ENCODE results near the gene DDX10.

The DDX10 gene

GRCh38 chr11:108938604-108939003, 273.7 kb downstream of the DDX10 start:
- DNase-seq (ENCODE audit: low read depth in 3 of 3) = no peak

DNA sequence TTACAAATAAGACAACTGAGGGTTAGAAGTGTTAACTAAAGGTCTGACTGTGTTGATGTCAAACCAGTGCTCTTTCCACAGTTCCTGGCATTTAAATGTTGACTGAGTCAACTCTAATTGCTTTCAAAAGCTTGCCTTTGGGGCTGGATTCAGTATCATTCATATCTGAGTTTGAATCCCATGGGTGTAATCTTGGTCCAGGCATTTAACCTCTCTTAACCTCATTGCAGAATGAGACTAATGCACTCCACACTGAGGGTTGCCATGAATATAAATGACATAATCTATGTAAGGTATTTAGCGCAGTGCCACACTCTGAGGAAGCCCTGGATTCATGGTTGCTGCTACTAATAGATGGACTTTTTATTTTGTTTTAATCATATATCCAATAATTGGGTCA, 274.3 kb downstream of the DDX10 start:
- no peak for DNase-seq (ENCODE audit: low read depth in 3 of 3)

DNA sequence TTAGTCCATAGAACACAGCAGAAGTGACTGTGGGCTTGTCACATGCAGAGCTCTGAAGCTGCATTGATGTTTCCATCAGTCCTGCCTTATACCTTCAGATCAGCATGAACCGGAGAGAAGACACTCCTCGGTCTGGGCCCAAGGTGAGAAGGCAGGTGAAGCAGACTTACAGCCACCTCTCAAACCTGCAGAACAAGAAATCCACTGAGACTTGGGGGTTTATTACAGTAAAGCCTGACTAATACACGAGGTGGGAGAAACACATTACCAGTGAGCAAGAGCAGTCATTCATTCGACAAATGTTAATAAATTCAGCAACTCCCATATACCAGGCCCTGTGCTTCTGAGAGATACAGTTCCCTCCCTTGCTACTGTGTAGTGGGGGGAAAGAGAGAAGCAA, 279.0 kb downstream of the DDX10 start:
- no peak for DNase-seq (ENCODE audit: low read depth in 3 of 3)

DNA sequence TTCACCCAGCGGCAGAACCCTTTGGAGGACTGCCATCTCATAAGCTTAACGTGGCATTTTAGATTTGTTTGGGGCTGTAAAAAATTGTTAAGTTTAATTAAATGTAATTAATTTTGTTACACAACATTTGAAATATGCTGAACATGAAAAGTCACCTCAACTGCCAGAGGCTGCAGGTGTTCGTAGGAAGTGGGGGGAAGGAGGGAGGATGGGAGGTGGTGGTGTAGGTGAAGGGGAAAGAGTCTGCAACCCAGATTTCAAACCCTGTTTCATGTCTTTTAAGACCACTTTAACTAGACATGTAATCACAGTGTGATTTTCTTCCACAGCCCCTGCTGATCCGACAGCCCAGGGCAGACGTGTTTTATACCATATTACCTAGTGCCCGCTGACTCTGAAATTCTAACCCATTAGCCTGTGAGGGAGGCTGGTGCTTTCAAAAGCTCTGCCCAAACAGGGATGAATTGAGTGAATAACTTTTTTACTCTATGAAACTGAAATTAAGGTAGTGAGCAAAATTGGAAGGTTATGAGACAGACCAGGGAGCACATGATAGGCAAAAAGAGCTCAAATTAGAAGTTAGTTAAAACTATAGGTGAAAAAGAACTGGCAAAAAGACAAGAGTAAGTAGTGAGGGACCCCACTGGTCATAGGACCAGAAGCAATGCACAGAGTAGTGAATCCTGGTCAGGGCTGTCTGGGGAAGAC, 279.8 kb downstream of the DDX10 start:
- no peak for DNase-seq (ENCODE audit: low read depth in 3 of 3)

GRCh38 chr11:108945341-108945740, 280.5 kb downstream of the DDX10 start:
- DNase-seq (ENCODE audit: low read depth in 3 of 3) = no peak

DNA sequence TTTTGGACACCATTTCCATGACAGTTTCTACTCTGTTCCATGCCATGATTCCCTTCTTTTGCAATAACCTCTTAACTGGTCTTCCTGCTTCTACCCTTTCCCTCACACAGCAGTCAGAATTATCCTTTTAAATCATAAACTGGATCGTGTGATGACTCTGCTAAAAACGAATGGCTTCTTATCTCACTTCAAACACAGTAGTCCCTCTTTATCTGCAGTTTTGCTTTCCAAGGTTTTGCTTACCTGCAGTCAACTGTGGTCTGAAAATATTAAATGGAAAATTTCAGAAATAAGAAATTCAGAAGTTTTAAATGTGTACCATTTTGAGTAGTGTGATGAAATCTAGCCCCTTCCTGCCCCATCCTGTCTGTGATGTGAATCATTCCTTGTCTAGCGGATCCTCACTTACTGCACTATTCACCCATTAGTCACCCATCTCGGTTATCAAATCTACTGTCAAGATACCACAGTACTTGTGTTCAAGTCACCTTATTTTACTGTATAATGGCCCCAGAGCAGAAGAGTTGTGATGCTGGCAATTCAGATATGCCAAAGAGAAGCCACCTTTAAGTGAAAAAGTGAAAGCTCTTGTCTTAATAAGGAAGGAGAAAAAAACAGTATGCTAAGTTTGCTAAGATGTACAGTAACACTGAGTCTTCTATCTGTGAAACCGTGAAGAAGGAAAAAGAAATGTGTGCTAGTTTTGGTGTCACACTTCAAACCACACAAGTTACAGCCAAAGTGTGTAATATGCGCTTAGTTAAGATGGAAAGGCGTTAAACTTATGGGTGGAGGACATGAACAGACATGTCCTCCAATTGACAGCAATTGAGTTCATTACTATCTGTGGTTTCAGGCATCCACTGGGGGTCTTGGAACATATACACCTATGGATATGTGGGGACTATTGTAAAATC, 283.0 kb downstream of the DDX10 start:
- no peak for DNase-seq (ENCODE audit: low read depth in 3 of 3)

DNA sequence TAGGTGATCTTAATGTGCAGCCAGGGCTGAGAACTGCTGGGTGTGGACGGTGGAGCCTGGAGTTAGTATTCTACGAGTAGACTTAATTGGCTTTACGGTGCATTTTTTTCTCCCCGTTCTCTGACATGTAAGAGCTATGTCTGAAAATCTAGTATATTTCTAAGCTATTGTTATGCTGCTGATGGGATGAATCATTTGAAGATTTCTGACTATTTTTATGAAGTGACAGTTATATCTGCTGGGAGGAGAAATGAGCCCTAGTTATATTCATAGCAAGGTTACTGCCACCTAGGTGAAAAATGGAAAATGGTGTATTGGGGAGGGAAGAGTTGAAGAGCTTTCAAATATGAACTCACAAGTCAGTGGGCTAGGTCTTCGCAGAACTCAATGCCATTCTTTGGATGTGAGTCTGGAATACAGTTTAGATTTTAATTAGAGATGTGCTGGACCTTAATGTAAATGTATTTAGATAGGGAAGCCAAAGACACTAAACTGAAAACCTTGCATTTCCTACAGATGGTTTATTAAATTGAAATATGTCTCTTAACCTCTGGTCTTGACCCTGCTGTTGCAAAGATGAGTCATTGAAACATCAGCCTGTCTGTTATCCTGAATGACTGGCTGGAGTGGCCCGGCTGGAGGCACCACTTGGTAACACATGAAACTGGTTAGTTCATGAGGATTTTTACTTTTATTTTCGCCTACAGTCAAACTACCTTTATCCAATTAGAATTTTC, 293.7 kb downstream of the DDX10 start:
- no peak for DNase-seq (ENCODE audit: low read depth in 3 of 3)

GRCh38 chr11:108959105-108959761, 294.4 kb downstream of the DDX10 start:
- no peak for DNase-seq (ENCODE audit: low read depth in 3 of 3)

DNA sequence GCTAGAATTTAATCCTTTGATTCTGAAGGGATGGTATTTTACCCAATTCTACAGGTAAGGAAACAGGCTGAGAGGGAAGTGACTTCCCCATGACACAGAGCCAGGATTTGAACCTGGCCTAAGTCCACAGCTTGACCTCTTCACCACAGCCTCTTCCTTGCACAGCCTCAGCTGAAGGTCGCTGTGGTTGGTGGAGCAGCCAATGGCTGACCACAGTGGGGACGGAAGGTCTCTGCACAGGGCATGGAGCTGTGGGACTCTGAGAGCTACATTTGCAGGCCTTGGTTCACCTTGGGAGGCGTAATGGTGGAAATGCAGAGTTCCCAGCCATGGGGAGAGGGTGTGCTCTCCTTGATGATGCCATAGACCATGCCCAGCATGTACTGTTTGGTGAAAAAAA, 295.0 kb downstream of the DDX10 start:
- no peak for DNase-seq (ENCODE audit: low read depth in 3 of 3)

DNA sequence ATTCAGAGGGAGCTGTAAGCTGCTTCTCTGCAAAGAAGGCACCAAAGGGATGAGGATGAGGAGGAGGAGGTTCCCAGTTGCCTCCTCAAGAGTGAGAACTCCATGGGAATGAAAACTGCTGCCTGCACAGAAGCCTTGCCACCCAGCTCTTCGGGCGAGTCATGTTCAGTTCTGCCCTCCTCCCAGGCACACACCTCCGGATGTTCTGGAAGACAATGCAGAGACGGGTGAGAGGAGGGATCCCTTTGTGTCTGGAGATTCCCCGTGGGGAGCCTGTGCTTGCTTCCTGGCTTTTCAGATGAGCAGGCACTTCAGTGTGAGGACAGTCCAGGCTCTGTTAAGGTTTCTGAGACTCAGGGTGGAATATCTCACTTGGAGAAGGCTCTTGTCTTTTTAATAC, 295.6 kb downstream of the DDX10 start:
- no peak for DNase-seq (ENCODE audit: low read depth in 3 of 3)

DNA sequence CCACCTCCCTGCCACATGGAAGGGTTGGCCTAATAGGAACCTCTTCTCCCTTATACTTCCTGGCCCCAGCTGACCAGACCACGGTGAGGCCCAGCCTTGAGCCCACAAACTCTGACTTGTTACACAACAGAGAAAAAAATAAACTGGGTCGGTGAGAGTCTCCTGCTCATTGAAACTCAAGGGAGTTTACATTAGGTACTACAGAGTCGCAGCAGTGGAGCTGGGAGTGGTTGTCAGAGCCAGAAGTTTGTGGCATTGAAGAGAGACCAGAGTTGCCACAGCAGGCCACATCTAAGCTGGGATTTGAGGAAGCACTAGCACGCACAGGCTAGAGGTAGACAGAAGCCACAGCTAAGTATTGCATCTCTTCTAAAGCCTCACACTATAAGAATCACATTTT, 296.2 kb downstream of the DDX10 start:
- DNase-seq (ENCODE audit: low read depth in 3 of 3) = no peak

GRCh38 chr11:108963118-108963517, 298.2 kb downstream of the DDX10 start:
- DNase-seq (ENCODE audit: low read depth in 3 of 3) = no peak

- DNase-seq (ENCODE audit: low read depth in 3 of 3) = no peak
These were observed 300.6 kb downstream of the DDX10 start for GRCh38 chr11:108965306-108966001.

- no peak for DNase-seq (ENCODE audit: low read depth in 3 of 3)
These were observed 301.3 kb downstream of the DDX10 start for GRCh38 chr11:108966206-108966605.

- DNase-seq (ENCODE audit: low read depth in 3 of 3) = no peak
These were observed 302.1 kb downstream of the DDX10 start for GRCh38 chr11:108966978-108967377.

GRCh38 chr11:108967571-108967970, 302.7 kb downstream of the DDX10 start:
- DNase-seq (ENCODE audit: low read depth in 3 of 3) = no peak

DNA sequence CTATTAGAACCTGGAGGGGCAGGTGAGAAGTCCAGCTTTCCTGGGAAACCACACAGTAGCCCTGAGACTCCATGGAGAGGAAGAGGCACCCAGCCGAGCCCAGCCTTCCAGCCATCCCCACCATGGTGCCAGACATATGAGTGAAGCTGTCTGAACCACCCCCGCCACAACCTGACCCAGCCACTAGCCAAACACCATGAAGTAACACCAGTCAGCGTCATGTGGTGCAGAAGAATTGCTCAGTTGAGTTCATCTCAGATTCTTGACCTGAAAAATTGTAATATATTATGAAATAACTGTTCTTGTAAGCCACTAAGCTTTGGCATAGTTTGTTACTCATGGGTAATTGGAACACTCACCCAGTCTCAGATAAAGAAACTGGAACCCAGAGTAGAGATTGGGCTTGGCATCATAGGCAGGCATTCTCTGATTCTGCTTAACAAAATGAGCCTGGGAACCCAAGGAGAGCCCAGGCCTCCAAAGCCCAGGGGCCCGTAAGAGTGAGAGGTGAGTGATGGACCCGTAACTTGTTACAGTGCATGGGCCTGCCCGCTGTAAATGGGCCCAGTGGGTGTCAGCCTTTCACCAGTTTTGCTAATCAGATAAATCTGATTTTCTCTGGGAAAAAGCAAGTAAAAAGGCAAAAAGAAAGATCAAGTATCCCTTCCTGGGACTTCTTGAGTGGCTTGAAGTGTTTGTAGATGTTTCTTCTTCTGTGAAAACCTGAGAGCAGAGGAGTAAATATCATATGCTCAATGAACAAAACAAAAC, 305.5 kb downstream of the DDX10 start:
- no peak for DNase-seq (ENCODE audit: low read depth in 3 of 3)

GRCh38 chr11:108973402-108974162, 308.7 kb downstream of the DDX10 start:
- DNase-seq (ENCODE audit: low read depth in 3 of 3) = no peak

- DNase-seq (ENCODE audit: low read depth in 3 of 3) = no peak
These were observed 310.2 kb downstream of the DDX10 start for GRCh38 chr11:108975026-108975425.

DNA sequence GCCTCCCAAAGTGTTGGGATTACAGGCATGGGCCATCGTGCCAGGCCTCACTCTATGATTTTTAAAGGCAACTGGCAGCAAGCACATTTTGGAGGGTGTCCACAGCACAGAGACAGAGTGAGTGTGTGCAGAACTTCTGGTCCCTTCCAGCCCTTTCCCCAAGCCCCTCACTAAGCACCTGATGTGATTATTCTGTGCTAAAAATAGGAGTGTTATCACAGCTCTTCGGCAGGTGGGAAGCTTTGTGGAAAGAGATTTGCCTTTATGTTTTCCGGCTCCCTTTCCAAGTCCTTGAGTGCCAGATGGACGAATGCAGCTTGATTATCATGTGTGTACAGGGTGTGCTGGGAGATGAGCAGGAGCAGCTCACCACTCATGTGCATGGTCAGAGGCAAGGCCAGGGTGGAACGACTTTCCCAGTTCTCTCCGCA, 310.8 kb downstream of the DDX10 start:
- no peak for DNase-seq (ENCODE audit: low read depth in 3 of 3)
